Bronchial epithelial cell (primary cell): ENCODE results near the gene BRAT1. TPM values are rescaled to one million over a fixed set of nuclear protein-coding genes. Genes with fewer than 3 reads are reported as not detected.

Experiments used
- DNase-seq: peaks from one replicate; pipeline ENCODE4 v3.0.0-alpha.2; 2010; ENCODE audit warnings: low read depth
- FAIRE-seq: peaks from 2 replicates; lab custom pipeline; 2011; peaks lifted over from hg19 to GRCh38; lab: Jason Lieb, UNC
- H3K27me3 ChIP-seq: 2 replicates; pipeline ENCODE4 v1.5.1; 2011; ENCODE audit warnings: low read length; ENCODE audit not compliant: control insufficient read depth, insufficient read depth
- H3K36me3 ChIP-seq: 2 replicates; pipeline ENCODE4 v1.5.1; 2011; ENCODE audit warnings: low read length; ENCODE audit not compliant: control insufficient read depth, insufficient read depth
- H3K4me3 ChIP-seq: 2 replicates; pipeline ENCODE4 v1.5.1; 2011; ENCODE audit warnings: mild to moderate bottlenecking, low read depth, low read length, control low read depth
- CTCF ChIP-seq: IDR thresholded peaks from 2 replicates; pipeline ENCODE4 v1.5.1; 2011; ENCODE audit warnings: mild to moderate bottlenecking, moderate library complexity, low read length, control low read depth, inconsistent platforms; ENCODE audit not compliant: insufficient read depth, severe bottlenecking
- total RNA-seq: library from RNA; depleted of rRNA; stranded (reverse); fragments of >200 nt; gene quantifications from 2 replicates; pipeline ENCODE4 v1.2.1, GENCODE V29; 2014

BRAT1 gene
- total RNA-seq, 1 donor from 2014 or later: 12.1 TPM

DNA sequence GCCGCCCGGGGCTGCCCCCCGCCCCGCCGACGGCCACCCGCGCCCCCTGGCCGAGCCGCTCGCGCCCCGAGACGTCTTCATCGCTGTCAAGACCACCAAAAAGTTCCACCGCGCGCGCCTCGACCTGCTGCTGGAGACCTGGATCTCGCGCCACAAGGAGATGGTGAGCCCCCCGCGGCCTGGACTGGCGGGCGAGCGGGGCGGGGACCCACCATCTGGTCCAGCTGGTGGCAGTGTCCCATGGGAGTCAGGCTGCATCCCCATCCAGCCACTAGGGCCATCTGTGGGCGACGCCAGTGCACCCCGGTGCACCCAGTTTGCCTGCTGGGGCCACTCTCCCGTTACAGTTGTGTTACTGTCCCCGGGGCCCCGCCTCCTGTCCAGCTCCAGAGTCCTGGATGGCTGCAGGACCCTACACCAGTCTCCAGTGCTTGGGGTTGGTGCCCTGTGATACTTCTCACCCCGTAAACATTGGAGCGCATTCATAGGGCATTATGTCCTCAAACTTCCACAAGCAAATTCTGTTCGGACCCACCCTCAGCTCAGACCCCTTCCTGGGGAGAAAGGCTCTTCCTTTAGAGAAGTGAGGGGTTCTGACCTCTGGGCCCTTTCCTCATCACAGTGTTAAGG lies 35.1 kb downstream of the BRAT1 start:
- Histone ChIP-seq H3K36me3 (no peaks in the 10 kb centered on the region), H3K27me3 (peaks cover 1% of the 10 kb centered on the region), H3K4me3 (peak overlapping the region; percentile 51)
- DNase-seq (no peak), FAIRE-seq (peak; percentile 64)
- peak; percentile 16 for TF ChIP-seq CTCF

DNA sequence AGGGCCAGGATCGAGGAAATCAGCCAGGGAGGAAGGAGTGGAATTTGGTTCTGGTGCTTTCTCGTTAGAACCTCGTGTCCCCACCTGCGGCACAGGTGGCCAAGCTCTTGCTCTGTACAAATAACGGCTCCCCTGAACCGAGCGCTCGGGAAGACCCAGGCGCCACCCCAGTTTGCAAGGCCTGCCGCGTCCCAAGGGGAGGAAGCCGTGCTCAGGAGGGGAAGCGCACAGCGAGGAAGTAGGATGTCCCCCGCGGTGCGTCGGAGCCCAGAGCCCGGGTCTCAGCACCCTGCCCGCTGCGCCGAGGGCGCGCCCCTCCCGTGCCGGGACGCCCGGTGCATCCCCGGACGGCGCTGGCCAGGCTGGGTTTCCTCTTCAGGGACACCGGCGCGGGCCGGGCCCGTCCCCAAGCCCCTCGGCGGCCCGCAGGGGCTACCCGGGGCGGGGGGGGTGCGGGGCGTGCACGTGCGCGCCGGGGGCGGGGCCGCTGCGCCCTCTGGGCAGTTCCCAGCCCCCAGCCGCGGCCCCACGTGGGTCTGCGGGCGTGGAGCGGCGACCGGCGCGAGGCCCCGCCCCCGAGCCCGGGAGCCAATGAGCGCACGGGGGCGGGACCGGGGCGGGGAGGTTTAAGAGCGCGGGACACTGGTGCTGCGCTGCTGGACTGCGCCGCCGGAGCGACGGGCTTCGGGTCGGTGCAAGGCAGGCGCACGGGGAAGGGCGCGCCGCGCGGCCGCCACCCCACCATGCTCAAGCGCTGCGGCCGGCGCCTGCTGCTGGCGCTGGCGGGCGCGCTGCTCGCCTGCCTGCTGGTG lies 36.0 kb downstream of the BRAT1 start, which contains the start of gene LFNG:
Gene LFNG (plus strand): TSS at position 656 of the 812 bp plus-strand sequence. CDS start 88 bp downstream, at position 744.
- peak; percentile 59 for DNase-seq
- H3K27me3 ChIP-seq: peaks cover 1% of the 10 kb centered on the region
- FAIRE-seq: no peak
- TF ChIP-seq CTCF: no peak
- peak within 1 kb of the TSS; percentile 51 for H3K4me3 ChIP-seq
- H3K36me3 ChIP-seq: no peaks in the 10 kb centered on the region

- FAIRE-seq (no peak), DNase-seq (no peak)
- TF ChIP-seq CTCF: no peak
- Histone ChIP-seq H3K4me3 (no peak overlapping the region), H3K36me3 (no peaks in the 10 kb centered on the region), H3K27me3 (peaks cover 1% of the 10 kb centered on the region)
Measured at GRCh38 chr7:2518737-2519118, 36.6 kb downstream of the BRAT1 start.

GRCh38 chr7:2517678-2518507 lies 37.4 kb downstream of the BRAT1 start:
- no peaks in the 10 kb centered on the region for H3K36me3 ChIP-seq
- peaks cover 1% of the 10 kb centered on the region for H3K27me3 ChIP-seq
- TF ChIP-seq CTCF: no peak
- FAIRE-seq: no peak
- DNase-seq: no peak
- no peak overlapping the region for H3K4me3 ChIP-seq

DNA sequence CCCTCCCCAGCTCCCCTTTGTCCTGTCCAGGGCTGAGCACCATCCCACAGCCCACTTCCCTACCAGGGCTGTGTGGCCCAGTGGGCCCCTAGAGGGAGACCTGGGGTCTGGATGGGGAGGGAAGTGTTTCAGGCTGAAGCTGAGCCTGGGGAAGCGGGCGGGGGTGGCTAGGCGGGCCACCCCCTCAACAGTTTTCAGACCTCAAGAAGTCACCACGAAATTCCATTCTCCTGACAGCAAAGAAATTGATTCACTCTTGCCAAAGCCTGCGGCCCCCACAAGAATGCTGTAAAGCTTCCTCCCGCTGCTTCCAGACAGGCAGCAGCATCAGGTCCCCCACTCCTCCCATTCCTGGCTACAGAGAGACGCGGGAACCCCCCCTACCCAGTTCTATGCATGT lies 38.3 kb downstream of the BRAT1 start:
- Histone ChIP-seq H3K4me3 (no peak overlapping the region), H3K27me3 (peaks cover 1% of the 10 kb centered on the region), H3K36me3 (no peaks in the 10 kb centered on the region)
- DNase-seq: peak; percentile 67
- TF ChIP-seq CTCF: no peak
- FAIRE-seq: no peak
